Calu3 (cell line): ENCODE measurements around the gene CUBN. TPM values are rescaled to one million over a fixed set of nuclear protein-coding genes. Genes with fewer than 3 reads are reported as not detected.

Experiments used
- BruUV-seq: library from RNA; stranded (reverse); fragments of 400-500 nt; replicated peaks from 2 replicates; lab custom pipeline; 2021; lab: Mats Ljungman, UMichigan
- CTCF ChIA-PET: fragments of 300-600 bp; sonication (Branson Sonifier 250); formaldehyde crosslinking; loops from one replicate; lab custom pipeline; 2022; ENCODE audit warnings: antibody characterized with exemption; lab: Charles Lee
- DNase-seq: peaks from one replicate; pipeline ENCODE4 v3.0.0; 2022
- H3K27ac Mint-ChIP-seq: one replicate; pipeline ENCODE4 v1.8.0; 2022; ENCODE audit warnings: mixed read lengths; ENCODE audit not compliant: unreplicated experiment
- H3K27me3 Mint-ChIP-seq: one replicate; pipeline ENCODE4 v1.8.0; 2022; ENCODE audit warnings: mixed read lengths; ENCODE audit not compliant: unreplicated experiment
- H3K36me3 Mint-ChIP-seq: one replicate; pipeline ENCODE4 v1.8.0; 2022; ENCODE audit warnings: mild to moderate bottlenecking, moderate library complexity, mixed read lengths; ENCODE audit not compliant: insufficient read depth, unreplicated experiment
- H3K4me1 Mint-ChIP-seq: one replicate; pipeline ENCODE4 v1.8.0; 2022; ENCODE audit warnings: mild to moderate bottlenecking, low read depth, mixed read lengths; ENCODE audit not compliant: unreplicated experiment
- H3K4me3 Mint-ChIP-seq: one replicate; pipeline ENCODE4 v1.8.0; 2022; ENCODE audit warnings: mild to moderate bottlenecking, low read depth, moderate library complexity, mixed read lengths; ENCODE audit not compliant: unreplicated experiment
- H3K9me3 Mint-ChIP-seq: one replicate; pipeline ENCODE4 v1.8.0; 2022; ENCODE audit warnings: low read depth, mixed read lengths; ENCODE audit not compliant: unreplicated experiment
- intact Hi-C: fragments of 100-400 bp; cut with micrococcal nuclease; formaldehyde crosslinking; loops from one replicate; pipeline ENCODE4 v1.10.0; 2022; ENCODE audit not compliant: unreplicated experiment
- total RNA-seq: library from RNA; stranded (reverse); gene quantifications from 2 replicates; pipeline ENCODE4 v1.2.3, GENCODE V29; 2022
- TF ChIP-seq, protein P1 (sequence below): fragments of 200-600 bp; IDR thresholded peaks from one replicate; pipeline ENCODE4 v1.8.0; 2022; ENCODE audit warnings: antibody characterized with exemption; ENCODE audit not compliant: unreplicated experiment

CUBN gene
- total RNA-seq, 1 experiment from 2014 or later, result 0.92 TPM

- Mint-ChIP-seq H3K4me3 (no peak overlapping the region), H3K9me3 (no peaks in the 10 kb centered on the region), H3K4me1 (no peaks in the 10 kb centered on the region), H3K27me3 (no peaks in the 10 kb centered on the region), H3K27ac (no peak overlapping the region), H3K36me3 (no peaks in the 10 kb centered on the region)
- CTCF ChIA-PET, result no interaction called here
- no TSS peak for BruUV-seq
- DNase-seq, result no peak
- intact Hi-C loops, result no loop called here
- TF ChIP-seq, protein P1, sequence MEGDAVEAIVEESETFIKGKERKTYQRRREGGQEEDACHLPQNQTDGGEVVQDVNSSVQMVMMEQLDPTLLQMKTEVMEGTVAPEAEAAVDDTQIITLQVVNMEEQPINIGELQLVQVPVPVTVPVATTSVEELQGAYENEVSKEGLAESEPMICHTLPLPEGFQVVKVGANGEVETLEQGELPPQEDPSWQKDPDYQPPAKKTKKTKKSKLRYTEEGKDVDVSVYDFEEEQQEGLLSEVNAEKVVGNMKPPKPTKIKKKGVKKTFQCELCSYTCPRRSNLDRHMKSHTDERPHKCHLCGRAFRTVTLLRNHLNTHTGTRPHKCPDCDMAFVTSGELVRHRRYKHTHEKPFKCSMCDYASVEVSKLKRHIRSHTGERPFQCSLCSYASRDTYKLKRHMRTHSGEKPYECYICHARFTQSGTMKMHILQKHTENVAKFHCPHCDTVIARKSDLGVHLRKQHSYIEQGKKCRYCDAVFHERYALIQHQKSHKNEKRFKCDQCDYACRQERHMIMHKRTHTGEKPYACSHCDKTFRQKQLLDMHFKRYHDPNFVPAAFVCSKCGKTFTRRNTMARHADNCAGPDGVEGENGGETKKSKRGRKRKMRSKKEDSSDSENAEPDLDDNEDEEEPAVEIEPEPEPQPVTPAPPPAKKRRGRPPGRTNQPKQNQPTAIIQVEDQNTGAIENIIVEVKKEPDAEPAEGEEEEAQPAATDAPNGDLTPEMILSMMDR, result no peak
Measured at GRCh38 chr10:16915300-16915699, 214.3 kb downstream of the CUBN start.

DNA sequence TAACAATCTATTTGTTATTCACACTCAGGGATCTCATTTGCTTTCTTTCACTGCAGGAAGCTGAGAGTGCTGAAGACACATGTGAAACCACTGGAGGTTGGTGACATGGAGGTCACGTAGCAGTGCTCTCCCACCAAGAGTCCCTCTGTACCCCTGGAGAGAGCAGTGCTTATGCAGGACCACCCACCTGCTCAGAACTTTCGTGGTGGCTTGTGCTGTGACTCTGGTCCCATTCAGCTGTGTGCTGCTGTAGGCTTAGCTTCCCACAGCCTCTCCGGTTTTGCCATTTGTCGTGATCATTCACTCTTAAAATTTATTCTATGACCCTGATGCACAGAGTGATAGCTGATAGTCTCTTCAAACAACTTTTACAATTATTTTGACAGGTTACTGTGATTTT, 216.3 kb downstream of the CUBN start:
- BruUV-seq, result no TSS peak
- H3K4me3 Mint-ChIP-seq, result no peak overlapping the region
- CTCF ChIA-PET, result no interaction called here
- intact Hi-C loops, result no loop called here
- DNase-seq, result no peak
- TF ChIP-seq, protein P1, result no peak
- H3K4me1 Mint-ChIP-seq, result no peaks in the 10 kb centered on the region
- no peaks in the 10 kb centered on the region for H3K9me3 Mint-ChIP-seq
- no peak overlapping the region for H3K27ac Mint-ChIP-seq
- no peaks in the 10 kb centered on the region for H3K36me3 Mint-ChIP-seq
- H3K27me3 Mint-ChIP-seq, result no peaks in the 10 kb centered on the region

GRCh38 chr10:16910793-16911164, 218.8 kb downstream of the CUBN start:
- no peaks in the 10 kb centered on the region for H3K9me3 Mint-ChIP-seq
- no peaks in the 10 kb centered on the region for H3K36me3 Mint-ChIP-seq
- BruUV-seq, result no TSS peak
- intact Hi-C loops, result no loop called here
- TF ChIP-seq, protein P1, result no peak
- H3K27ac Mint-ChIP-seq, result no peak overlapping the region
- no peaks in the 10 kb centered on the region for H3K4me1 Mint-ChIP-seq
- H3K4me3 Mint-ChIP-seq, result no peak overlapping the region
- no peaks in the 10 kb centered on the region for H3K27me3 Mint-ChIP-seq
- CTCF ChIA-PET, result no interaction called here
- no peak for DNase-seq

DNA sequence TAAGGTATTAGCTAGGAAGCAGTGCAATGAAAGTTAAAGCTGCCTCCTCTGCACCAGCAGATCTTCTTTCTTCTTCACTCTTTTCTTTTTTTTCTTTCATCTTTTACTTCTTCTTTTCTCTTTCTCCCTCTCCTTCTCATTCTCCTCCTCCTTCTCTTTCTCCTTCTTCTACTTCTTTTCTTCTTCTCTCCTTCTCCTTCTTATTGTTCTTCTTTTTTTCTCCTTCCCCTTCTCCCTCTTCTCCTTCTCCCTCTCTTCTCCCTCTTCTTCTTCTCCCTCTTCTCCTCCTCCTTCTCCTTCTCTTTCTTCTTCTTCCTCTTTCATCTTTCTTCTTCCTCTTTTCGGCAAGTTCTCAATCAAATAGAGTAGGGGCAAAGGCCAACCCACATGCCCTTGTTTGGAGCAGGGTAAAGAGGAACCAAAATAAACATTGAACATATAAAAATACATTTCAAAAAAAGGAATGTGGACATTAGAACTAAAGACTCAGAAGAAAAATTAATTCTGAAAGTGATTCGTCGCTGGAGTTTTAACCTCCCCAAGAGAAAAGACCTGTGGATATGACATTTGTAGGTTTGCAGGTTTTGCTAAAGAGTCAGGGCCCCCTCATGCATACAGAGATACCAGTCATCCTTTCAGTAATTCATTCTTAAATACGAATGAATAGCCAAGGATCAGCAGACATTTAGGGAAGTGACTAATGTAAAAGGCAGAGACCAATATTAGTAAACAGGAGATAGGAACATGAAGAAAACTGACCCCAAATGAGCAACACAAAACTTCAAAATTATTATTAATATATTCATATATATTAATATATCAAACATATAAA, 219.4 kb downstream of the CUBN start:
- Mint-ChIP-seq H3K36me3 (no peaks in the 10 kb centered on the region), H3K27me3 (no peaks in the 10 kb centered on the region), H3K4me3 (no peak overlapping the region), H3K9me3 (no peaks in the 10 kb centered on the region), H3K27ac (no peak overlapping the region), H3K4me1 (no peaks in the 10 kb centered on the region)
- DNase-seq, result no peak
- intact Hi-C loops, result no loop called here
- CTCF ChIA-PET, result no interaction called here
- TF ChIP-seq, protein P1, result no peak
- BruUV-seq, result no TSS peak
